HG03442 (cell line): ENCODE results near the gene CSKMT.

Experiments used
- ATAC-seq: cut with Tn5 transposase; IDR thresholded peaks from one replicate; pipeline ENCODE4 v1.9.1; 2021; ENCODE audit warnings: mild to moderate bottlenecking, moderate library complexity; ENCODE audit not compliant: unreplicated experiment

The CSKMT gene

GRCh38 chr11:62715150-62716130, 50.3 kb downstream of the CSKMT start:
- ATAC-seq = no peak

- ATAC-seq = no peak
These were observed 51.1 kb downstream of the CSKMT start for GRCh38 chr11:62716206-62716605.

GRCh38 chr11:62716816-62717215, 51.7 kb downstream of the CSKMT start:
- no peak for ATAC-seq
